ENCODE measurements around the gene KRTAP20-4.

The KRTAP20-4 gene

DNA sequence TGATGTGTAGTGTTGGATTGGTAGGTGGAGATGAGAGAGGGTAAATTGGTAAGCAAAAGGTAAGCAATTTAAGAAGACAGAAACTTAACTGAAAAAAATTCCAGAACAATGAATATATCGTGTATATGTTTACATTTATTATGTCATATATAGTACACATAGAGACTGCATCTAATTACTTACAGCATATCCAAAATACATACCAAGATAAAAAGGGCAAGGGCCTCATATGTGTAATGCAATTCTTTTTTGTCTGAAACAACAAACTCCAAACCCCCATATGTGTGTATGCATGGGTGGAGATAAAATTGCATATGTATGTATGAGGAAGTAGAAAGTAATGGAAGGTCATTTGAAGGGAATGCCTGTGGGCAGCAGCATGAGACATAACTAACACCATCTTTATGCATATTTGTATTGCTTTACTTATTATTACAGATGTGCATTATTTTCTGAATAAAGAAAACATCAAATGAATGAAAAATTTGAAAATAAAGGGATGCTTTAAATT lies 26.5 kb downstream of the KRTAP20-4 start:
- Histone ChIP-seq H3K4me3 (ENCODE audit: low read length) (no peak overlapping the region), H3K4me1 (ENCODE audit: insufficient read depth, low read length) (no peaks in the 10 kb centered on the region), H3K27me3 (ENCODE audit: insufficient read depth, low read length) (no peaks in the 10 kb centered on the region; the same call in 1 of the 2 replicates), H3K9ac (ENCODE audit: low read depth, low read length) (no peak overlapping the region), H3K27ac (ENCODE audit: low read depth, low read length) (no peak overlapping the region), H3K36me3 (ENCODE audit: insufficient read depth, low read length) (no peaks in the 10 kb centered on the region), H3K9me3 (ENCODE audit: insufficient read depth, low read depth, low read length) (no peaks in the 10 kb centered on the region)
- no CpG with 5 or more reads among the region's 1 CpG for WGBS

DNA sequence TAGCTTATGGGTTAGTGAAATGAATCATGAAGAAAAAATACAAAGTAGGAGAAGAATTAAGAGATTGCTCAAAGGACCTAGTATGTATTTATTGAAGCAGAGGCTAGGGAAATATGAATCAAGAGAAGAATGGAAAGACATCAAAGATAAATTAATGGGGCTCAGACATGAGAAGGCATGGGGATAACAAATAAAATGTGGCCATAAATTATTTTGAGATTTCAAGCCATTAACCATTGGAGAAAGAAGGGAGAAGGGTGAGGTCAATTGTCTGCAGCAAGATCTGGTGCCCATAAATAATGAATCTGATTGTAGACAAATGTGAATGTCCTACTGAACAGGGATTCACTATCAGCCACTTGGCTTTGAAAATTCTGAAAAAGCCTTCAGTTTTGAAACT lies 32.5 kb downstream of the KRTAP20-4 start:
- no peaks in the 10 kb centered on the region for H3K9me3 ChIP-seq (ENCODE audit: insufficient read depth, low read depth, low read length)
- H3K36me3 ChIP-seq (ENCODE audit: insufficient read depth, low read length) = no peaks in the 10 kb centered on the region
- no peaks in the 10 kb centered on the region; the same call in 1 of the 2 replicates for H3K27me3 ChIP-seq (ENCODE audit: insufficient read depth, low read length)
- no peak overlapping the region for H3K27ac ChIP-seq (ENCODE audit: low read depth, low read length)
- no peaks in the 10 kb centered on the region for H3K4me1 ChIP-seq (ENCODE audit: insufficient read depth, low read length)
- H3K9ac ChIP-seq (ENCODE audit: low read depth, low read length) = no peak overlapping the region
- H3K4me3 ChIP-seq (ENCODE audit: low read length) = no peak overlapping the region

GRCh38 chr21:30668776-30669175 lies 48.3 kb downstream of the KRTAP20-4 start:
- H3K9me3 ChIP-seq (ENCODE audit: insufficient read depth, low read depth, low read length) = peaks cover 4% of the 10 kb centered on the region; the same call in 1 of the 2 replicates
- H3K27me3 ChIP-seq (ENCODE audit: insufficient read depth, low read length) = no peaks in the 10 kb centered on the region
- H3K27ac ChIP-seq (ENCODE audit: low read depth, low read length) = no peak overlapping the region; the same call in 1 of the 2 replicates
- no peak overlapping the region for H3K4me3 ChIP-seq (ENCODE audit: low read length)
- WGBS = 71% methylated on average over 1 of the region's 1 CpG
- H3K36me3 ChIP-seq (ENCODE audit: insufficient read depth, low read length) = no peaks in the 10 kb centered on the region
- H3K4me1 ChIP-seq (ENCODE audit: insufficient read depth, low read length) = no peaks in the 10 kb centered on the region
- H3K9ac ChIP-seq (ENCODE audit: low read depth, low read length) = no peak overlapping the region
